Panc1 (cell line): Measurements from ENCODE around the gene SLC40A1. TPM values are rescaled to one million over a fixed set of nuclear protein-coding genes. Genes with fewer than 3 reads are reported as not detected.

ENCODE experiments used
- ATAC-seq: fragments of 200-7000 bp; cut with Tn5 transposase; 2 replicates; pipeline ENCODE4 v1.9.1; 2020; ENCODE audit warnings: mild to moderate bottlenecking, moderate library complexity
- BruUV-seq: library from RNA; stranded (reverse); fragments of 400-500 nt; replicated peaks from 2 replicates; lab custom pipeline; 2021; lab: Mats Ljungman, UMichigan
- CTCF ChIA-PET: fragments of 300-600 bp; sonication (Branson Sonifier 250); formaldehyde crosslinking; loops from one replicate; lab custom pipeline; 2022; ENCODE audit warnings: antibody characterized with exemption; lab: Charles Lee
- POLR2A ChIA-PET: fragments of 300-600 bp; sonication (Branson Sonifier 250); formaldehyde crosslinking; loops from one replicate; lab custom pipeline; 2022; ENCODE audit warnings: antibody characterized with exemption; lab: Charles Lee
- DNase-seq: peaks from one replicate; pipeline ENCODE4 v3.0.0-alpha.2; 2010; ENCODE audit warnings: low read depth, low spot score
- H3K27ac ChIP-seq: 2 replicates; pipeline ENCODE4 v1.5.1; 2011; ENCODE audit warnings: mild to moderate bottlenecking, low read length, inconsistent platforms
- H3K27me3 ChIP-seq: fragments of 200-500 bp; sonication (Bioruptor generic); 2 replicates; pipeline ENCODE4 v1.6.0; 2014; ENCODE audit warnings: low read length, inconsistent platforms; ENCODE audit not compliant: control insufficient read depth, insufficient read depth
- H3K36me3 ChIP-seq: fragments of 200-500 bp; sonication (Bioruptor generic); 2 replicates; pipeline ENCODE4 v1.5.1; 2014; ENCODE audit warnings: inconsistent platforms, mild to moderate bottlenecking, low read length, moderate library complexity; ENCODE audit not compliant: control insufficient read depth, insufficient read depth
- H3K4me1 ChIP-seq: 2 replicates; pipeline ENCODE4 v1.5.1; 2011; ENCODE audit warnings: inconsistent platforms, mild to moderate bottlenecking, low read length, moderate library complexity; ENCODE audit not compliant: control insufficient read depth, insufficient read depth
- H3K4me3 ChIP-seq, 2 experiments: 2 replicates each; pipeline ENCODE4 v1.5.1; 2011 to 2012; ENCODE audit warnings: low read depth in 2 of 2, low read length in 2 of 2, mild to moderate bottlenecking in 2 of 2, inconsistent platforms in 1 of 2, moderate library complexity in 1 of 2
- H3K9me3 ChIP-seq: fragments of 200-500 bp; sonication (Bioruptor generic); 2 replicates; pipeline ENCODE4 v1.5.1; 2014; ENCODE audit warnings: low read depth, mild to moderate bottlenecking, inconsistent platforms, low read length, moderate library complexity; ENCODE audit not compliant: control insufficient read depth, insufficient read depth
- POLR2AphosphoS5 ChIP-seq: IDR thresholded peaks from 2 replicates; pipeline ENCODE4 v1.6.1; 2012; ENCODE audit warnings: mild to moderate bottlenecking, low read depth, low read length, moderate library complexity
- SIN3A ChIP-seq: IDR thresholded peaks from 2 replicates; pipeline ENCODE4 v1.6.1; 2012; ENCODE audit warnings: low read depth, mild to moderate bottlenecking, low read length, moderate library complexity, borderline replicate concordance; ENCODE audit not compliant: insufficient read depth
- TCF7L2 ChIP-seq: IDR thresholded peaks from 2 replicates; pipeline ENCODE4 v1.6.1; 2011; ENCODE audit warnings: mild to moderate bottlenecking, low read depth, low read length, inconsistent platforms
- in situ Hi-C: cut with HindIII; loops from 2 replicates; pipeline ENCODE4 v1.10.0; 2016; ENCODE audit warnings: low sequenced_read_pairs, low pct_unique_long_range_greater_than_20kb
- intact Hi-C: fragments of 100-400 bp; cut with micrococcal nuclease; formaldehyde crosslinking; loops from one replicate; pipeline ENCODE4 v1.10.0; 2022; ENCODE audit not compliant: unreplicated experiment
- total RNA-seq: library from RNA; stranded (reverse); gene quantifications from one replicate; pipeline ENCODE4 v1.2.1, GENCODE V29; 2021; ENCODE audit not compliant: unreplicated experiment
- TF ChIP-seq, protein P1 (sequence below), 2 experiments: IDR thresholded peaks; 2 replicates each; pipeline ENCODE4 v1.6.1; 2011 to 2012; ENCODE audit warnings: low read depth in 2 of 2, control low read depth in 1 of 2, low read length in 1 of 2, mild to moderate bottlenecking in 1 of 2, moderate library complexity in 1 of 2; ENCODE audit not compliant: insufficient read depth in 1 of 2
- TF ChIP-seq, protein P2 (sequence below): fragments of 450-650 bp; IDR thresholded peaks from 2 replicates; pipeline ENCODE4 v1.5.1; 2017; ENCODE audit warnings: mild to moderate bottlenecking

SLC40A1 gene
- total RNA-seq, 1 experiment from 2014 or later = 0.74 TPM

DNA sequence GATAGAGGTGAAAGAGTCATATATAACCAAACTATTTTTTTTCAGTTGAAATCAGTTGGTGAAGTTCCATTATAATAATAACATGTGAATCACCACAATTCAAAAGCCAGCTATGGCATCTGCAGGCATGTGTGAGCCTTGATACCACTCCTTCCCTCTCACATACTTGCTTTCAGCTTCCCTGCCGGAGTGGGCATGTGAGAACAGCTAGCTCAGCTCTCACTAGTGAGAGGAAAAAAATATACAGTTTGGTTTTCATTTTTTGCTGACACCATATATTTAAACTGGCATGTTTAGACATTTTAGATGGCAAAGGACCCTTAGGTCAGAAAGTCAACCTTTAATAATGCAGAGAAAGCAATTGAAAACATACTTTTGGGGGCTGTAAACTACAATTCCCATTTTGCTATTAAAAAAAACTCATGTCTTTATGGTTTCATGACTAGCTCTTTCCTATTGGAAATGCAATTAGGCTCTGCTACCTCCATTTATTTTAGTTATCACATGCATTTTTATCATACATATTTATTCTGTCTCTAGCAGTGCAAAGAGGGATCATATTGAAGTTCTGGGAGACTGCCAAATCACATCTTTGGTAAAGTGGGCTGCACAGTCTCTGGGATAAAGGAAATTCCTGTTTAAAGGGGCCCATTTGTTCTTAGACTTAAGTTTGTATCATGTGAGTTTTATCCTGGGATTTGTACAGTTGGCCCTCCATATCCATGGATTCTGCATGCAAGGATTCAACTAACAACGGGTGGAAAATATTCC, 33.2 kb upstream of the SLC40A1 start:
- Histone ChIP-seq H3K27me3 (no peaks in the 10 kb centered on the region), H3K4me1 (0 out of 2 replicates have a peak, but pooled peaks cover 3% of the 10 kb centered on the region), H3K27ac (no peak overlapping the region), H3K9me3 (no peaks in the 10 kb centered on the region), H3K36me3 (no peaks in the 10 kb centered on the region), H3K4me3 (no peak overlapping the region)
- TF ChIP-seq TCF7L2 = no peak
- TF ChIP-seq SIN3A = no peak
- TF ChIP-seq, protein P1, sequence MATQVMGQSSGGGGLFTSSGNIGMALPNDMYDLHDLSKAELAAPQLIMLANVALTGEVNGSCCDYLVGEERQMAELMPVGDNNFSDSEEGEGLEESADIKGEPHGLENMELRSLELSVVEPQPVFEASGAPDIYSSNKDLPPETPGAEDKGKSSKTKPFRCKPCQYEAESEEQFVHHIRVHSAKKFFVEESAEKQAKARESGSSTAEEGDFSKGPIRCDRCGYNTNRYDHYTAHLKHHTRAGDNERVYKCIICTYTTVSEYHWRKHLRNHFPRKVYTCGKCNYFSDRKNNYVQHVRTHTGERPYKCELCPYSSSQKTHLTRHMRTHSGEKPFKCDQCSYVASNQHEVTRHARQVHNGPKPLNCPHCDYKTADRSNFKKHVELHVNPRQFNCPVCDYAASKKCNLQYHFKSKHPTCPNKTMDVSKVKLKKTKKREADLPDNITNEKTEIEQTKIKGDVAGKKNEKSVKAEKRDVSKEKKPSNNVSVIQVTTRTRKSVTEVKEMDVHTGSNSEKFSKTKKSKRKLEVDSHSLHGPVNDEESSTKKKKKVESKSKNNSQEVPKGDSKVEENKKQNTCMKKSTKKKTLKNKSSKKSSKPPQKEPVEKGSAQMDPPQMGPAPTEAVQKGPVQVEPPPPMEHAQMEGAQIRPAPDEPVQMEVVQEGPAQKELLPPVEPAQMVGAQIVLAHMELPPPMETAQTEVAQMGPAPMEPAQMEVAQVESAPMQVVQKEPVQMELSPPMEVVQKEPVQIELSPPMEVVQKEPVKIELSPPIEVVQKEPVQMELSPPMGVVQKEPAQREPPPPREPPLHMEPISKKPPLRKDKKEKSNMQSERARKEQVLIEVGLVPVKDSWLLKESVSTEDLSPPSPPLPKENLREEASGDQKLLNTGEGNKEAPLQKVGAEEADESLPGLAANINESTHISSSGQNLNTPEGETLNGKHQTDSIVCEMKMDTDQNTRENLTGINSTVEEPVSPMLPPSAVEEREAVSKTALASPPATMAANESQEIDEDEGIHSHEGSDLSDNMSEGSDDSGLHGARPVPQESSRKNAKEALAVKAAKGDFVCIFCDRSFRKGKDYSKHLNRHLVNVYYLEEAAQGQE (IDR thresholded peaks at IDR 0.05; ENCODE audit: insufficient read depth in 1 of 2, low read depth in 2 of 2, low read length in 1 of 2) = no peak
- ChIA-PET POLR2A (no interaction called here), CTCF (no interaction called here)
- in situ Hi-C loops (no loop called here), intact Hi-C loops (no loop called here)
- no peak for DNase-seq
- ATAC-seq = no peak
- no TSS peak for BruUV-seq

DNA sequence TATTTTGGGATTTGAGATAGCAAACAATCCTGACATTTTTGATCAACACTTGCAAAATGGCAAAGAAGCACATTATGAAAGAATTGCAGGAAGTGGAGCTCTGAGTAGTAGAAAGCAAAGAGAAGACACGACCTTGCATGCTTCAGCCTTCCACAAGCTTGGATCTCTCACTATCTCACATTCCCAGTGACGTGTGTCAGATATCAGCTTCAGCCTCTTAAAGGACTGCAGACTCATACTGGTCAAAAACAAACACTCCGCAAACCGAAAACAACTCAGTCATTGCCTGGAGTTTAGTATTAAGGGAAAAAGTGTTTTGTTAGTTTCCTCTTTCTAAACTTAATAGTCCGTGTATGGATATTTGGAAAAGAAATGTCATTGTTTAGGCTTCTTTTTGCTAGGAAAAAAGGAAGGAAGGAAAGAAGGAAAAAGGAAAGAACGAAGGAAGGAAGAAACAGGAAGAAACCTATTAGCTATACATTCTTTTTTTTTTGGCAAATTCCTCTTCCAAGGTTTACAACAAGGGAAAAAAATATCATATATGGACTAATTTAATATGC, 32.6 kb upstream of the SLC40A1 start:
- POLR2A ChIA-PET = no interaction called here
- no peak for DNase-seq
- BruUV-seq = no TSS peak
- Histone ChIP-seq H3K36me3 (no peaks in the 10 kb centered on the region), H3K27ac (no peak overlapping the region), H3K27me3 (no peaks in the 10 kb centered on the region), H3K9me3 (no peaks in the 10 kb centered on the region), H3K4me3 (peak overlapping the region; percentile 7 to 21; a peak in 2 of 4 replicates), H3K4me1 (0 out of 2 replicates have a peak, but pooled peaks cover 3% of the 10 kb centered on the region)
- intact Hi-C loops (no loop called here), in situ Hi-C loops (no loop called here)
- TF ChIP-seq, protein P2, sequence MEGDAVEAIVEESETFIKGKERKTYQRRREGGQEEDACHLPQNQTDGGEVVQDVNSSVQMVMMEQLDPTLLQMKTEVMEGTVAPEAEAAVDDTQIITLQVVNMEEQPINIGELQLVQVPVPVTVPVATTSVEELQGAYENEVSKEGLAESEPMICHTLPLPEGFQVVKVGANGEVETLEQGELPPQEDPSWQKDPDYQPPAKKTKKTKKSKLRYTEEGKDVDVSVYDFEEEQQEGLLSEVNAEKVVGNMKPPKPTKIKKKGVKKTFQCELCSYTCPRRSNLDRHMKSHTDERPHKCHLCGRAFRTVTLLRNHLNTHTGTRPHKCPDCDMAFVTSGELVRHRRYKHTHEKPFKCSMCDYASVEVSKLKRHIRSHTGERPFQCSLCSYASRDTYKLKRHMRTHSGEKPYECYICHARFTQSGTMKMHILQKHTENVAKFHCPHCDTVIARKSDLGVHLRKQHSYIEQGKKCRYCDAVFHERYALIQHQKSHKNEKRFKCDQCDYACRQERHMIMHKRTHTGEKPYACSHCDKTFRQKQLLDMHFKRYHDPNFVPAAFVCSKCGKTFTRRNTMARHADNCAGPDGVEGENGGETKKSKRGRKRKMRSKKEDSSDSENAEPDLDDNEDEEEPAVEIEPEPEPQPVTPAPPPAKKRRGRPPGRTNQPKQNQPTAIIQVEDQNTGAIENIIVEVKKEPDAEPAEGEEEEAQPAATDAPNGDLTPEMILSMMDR = no peak
- TF ChIP-seq SIN3A = no peak
- TF ChIP-seq POLR2AphosphoS5 = no peak
- no peak for TF ChIP-seq TCF7L2
- CTCF ChIA-PET = no interaction called here
- peak; percentile 80 for ATAC-seq

GRCh38 chr2:189610700-189611099, 30.1 kb upstream of the SLC40A1 start:
- Histone ChIP-seq H3K27me3 (no peaks in the 10 kb centered on the region), H3K9me3 (no peaks in the 10 kb centered on the region), H3K36me3 (no peaks in the 10 kb centered on the region), H3K4me1 (0 out of 2 replicates have a peak, but pooled peaks cover 3% of the 10 kb centered on the region), H3K4me3 (no peak overlapping the region), H3K27ac (no peak overlapping the region)
- TF ChIP-seq, protein P2 = no peak
- TF ChIP-seq TCF7L2 (no peak), SIN3A (no peak), POLR2AphosphoS5 (no peak)
- TF ChIP-seq, protein P1 (IDR thresholded peaks at IDR 0.05; ENCODE audit: insufficient read depth in 1 of 2, low read depth in 2 of 2, low read length in 1 of 2) = no peak
- ATAC-seq = no peak
- in situ Hi-C loops = no loop called here
- intact Hi-C loops = no loop called here
- BruUV-seq = no TSS peak
- ChIA-PET POLR2A (no interaction called here), CTCF (no interaction called here)
- no peak for DNase-seq
